GM10266 (cell line): ENCODE data around the gene CST11.

Experiments
- DNase-seq: peaks from one replicate; pipeline ENCODE4 v3.0.0; 2012; ENCODE audit errors: extremely low spot score
- TF ChIP-seq, protein P1 (sequence below): IDR thresholded peaks from 2 replicates; pipeline ENCODE4 v1.5.1; 2012; ENCODE audit warnings: mild to moderate bottlenecking, low read depth; ENCODE audit not compliant: control insufficient read depth, insufficient read depth; ENCODE audit errors: missing control alignments

The CST11 gene

DNA sequence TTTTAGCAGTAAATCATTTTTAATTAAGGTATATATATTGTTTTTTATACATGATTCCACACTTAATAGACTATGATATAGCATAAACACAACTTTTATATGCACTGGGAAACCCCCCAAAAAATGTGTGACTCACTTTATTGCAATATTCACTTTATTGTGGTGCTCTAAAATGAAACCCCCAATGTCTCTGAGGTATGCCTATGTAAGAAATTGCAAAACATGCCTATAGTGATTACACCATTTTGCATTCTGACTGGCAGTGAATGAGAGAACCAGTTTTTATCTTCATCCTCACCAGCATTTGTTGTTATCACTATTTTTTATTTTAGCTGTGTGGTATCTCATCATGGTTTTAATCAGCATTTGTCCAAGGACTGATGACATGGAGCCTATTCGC is 8.5 kb upstream of the CST11 start:
- TF ChIP-seq, protein P1, sequence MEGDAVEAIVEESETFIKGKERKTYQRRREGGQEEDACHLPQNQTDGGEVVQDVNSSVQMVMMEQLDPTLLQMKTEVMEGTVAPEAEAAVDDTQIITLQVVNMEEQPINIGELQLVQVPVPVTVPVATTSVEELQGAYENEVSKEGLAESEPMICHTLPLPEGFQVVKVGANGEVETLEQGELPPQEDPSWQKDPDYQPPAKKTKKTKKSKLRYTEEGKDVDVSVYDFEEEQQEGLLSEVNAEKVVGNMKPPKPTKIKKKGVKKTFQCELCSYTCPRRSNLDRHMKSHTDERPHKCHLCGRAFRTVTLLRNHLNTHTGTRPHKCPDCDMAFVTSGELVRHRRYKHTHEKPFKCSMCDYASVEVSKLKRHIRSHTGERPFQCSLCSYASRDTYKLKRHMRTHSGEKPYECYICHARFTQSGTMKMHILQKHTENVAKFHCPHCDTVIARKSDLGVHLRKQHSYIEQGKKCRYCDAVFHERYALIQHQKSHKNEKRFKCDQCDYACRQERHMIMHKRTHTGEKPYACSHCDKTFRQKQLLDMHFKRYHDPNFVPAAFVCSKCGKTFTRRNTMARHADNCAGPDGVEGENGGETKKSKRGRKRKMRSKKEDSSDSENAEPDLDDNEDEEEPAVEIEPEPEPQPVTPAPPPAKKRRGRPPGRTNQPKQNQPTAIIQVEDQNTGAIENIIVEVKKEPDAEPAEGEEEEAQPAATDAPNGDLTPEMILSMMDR, result no peak
- DNase-seq, result no peak

DNA sequence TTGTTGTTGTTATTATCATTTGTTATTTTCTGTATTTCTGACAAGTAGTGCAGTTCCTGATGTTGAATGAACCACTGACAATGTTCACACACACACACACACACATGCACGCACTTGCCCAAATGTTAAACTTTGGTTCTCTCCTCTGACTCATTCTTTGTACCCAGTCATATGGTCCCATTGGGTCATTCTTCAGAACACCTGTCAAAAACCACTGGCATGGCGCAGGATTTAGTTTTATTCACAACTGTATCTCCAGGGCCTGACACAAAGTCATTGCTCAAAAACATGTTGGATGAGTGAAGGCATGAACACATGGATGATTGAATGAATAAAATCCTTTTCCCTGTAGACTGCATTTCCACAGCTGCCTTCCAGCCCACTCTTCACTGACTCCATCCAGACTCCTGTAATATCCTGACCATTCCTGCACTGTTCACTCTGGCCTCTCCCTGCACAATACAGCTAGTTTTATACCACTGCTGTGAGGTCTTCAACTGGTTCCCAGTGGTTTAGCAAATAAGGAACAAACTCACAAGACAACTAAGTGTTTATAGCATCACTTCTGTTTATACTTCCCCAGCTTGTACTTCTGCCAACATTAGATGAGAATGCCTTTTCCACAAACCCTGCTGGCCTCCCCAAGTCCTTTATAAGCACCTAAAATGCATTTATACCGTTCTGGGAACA is 6.9 kb upstream of the CST11 start:
- TF ChIP-seq, protein P1, result no peak
- no peak for DNase-seq

DNA sequence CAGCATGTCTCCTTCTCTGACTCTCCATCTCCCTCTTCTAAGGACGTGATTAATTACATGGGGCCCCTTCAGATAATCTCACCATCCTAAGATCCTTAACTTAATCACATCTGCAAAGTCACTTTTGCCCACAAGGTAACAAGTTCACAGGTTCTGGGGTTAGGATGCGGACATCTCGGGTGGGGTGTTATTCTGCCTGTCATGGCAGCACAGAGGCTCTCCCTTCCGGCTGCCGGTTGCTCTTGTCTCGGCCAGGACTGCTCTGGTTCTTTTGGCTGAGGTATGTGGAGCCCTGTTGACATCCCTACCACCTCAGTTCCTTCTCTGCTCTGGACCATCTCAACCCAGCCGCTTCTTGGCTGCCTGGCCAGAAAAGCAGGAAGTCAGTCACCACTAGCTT is 4.2 kb upstream of the CST11 start:
- TF ChIP-seq, protein P1, result no peak
- DNase-seq, result no peak

DNA sequence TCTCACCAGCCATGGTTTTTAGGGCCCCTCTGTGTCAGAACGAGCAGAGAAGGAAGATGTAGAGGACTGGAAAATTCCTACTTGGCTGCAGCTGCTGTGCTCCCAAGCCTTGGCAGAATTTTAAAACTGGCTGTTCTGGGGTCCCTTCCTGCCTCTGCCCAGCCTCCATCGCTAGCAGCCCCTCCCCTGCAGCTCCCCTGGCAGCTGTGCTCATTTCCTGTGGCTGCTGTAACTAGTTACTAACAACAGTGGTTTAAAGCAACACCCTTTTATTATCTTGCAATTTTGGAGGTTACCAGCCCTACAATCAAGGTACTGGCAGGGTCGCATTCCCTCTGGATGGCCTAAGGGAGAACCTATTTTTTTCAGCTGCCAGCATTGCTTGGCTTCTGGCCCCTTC is 3.7 kb upstream of the CST11 start:
- DNase-seq, result no peak
- TF ChIP-seq, protein P1, result no peak

DNA sequence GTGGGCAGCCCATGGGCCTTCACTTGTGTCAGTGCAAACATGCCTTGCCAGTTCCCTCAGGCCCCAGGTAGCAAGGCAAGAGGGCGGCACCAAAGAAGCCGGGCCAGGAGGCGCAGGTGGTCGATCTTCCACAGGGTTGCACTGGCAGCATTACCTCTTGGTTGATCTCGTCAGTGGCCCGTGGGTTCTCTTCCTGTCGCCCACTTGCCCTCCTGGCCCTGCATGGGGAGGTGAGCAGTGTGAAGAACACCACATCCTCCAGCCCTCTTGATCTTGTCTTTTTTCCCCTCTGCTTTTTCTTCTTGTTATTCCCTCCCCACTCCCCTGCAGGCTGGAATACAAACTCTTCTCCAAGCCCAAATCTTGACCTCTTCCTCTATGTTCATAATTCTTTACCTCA is 3.0 kb upstream of the CST11 start:
- DNase-seq, result no peak
- TF ChIP-seq, protein P1, result no peak

DNA sequence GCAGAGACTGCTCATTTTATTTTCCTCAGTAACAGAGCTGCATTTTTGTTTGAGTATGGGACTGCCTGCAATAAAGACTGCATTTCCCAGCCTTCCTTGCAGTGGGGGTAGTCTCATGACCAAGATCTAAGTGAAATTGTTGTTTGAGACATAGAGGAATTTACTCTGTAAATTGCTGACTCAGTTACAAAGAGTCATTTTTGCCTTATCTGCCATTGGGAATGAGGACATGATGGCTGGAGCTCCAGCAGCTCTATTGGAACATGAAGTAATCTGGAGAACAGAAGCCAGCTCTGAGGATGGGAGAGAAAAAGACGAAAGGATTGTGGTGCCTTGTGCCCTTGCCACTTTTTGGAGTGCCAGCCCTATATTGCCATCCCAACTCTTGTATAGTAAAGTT is 2.1 kb upstream of the CST11 start:
- TF ChIP-seq, protein P1, result no peak
- no peak for DNase-seq

DNA sequence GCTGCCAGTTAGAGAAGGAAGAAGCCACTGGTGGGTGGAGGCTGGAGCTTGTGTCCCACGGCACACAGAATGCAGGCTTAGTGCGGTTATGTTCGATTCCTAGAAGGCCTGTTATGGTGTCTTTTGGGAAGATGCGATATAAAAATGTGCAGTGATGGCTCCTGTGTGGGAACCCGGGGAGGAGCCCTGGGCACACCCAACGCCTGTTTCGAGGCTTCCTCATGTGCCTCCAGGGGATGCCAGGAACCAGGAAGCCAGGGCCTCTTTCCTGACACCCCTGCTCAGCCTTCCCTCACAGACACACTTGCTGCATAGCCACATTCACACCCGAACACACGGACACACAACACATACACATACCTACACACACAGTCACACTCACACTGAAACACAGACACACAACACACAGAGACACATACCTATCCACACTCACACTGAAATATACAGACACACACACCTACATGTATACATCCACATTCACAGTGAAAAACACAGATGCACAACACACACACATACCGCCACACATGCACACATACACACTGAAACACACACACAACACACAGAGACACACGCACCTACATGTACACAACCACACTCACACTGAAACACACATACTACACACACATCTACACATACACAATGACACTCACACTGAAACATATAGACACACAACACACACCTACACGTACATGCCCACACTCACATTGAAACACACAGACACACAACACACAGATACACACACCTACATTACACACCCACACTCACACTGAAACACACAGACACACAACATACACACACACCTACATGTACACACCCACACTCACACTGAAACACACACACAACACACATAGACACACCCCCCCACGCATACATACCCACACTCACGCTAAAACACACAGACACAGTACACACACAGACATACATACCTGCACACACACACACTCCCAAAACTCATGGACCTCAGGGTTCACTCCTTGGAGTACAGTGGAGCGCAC is 1.2 kb upstream of the CST11 start:
- TF ChIP-seq, protein P1, result no peak
- DNase-seq, result no peak
